Neural cell (in vitro differentiated cells): Measurements from ENCODE around the gene VENTX.

Source experiments
- CTCF ChIP-seq: fragments of 450-650 bp; IDR thresholded peaks from 2 replicates; pipeline ENCODE4 v1.5.1; 2014; ENCODE audit warnings: antibody characterized with exemption, mild to moderate bottlenecking, moderate library complexity; ENCODE audit not compliant: poor library complexity, severe bottlenecking
- EP300 ChIP-seq: fragments of 450-650 bp; conservative IDR thresholded peaks from 2 replicates; pipeline ENCODE4 v1.6.1; 2014; ENCODE audit warnings: antibody characterized with exemption, mild to moderate bottlenecking, moderate library complexity; ENCODE audit not compliant: poor library complexity, severe bottlenecking
- RAD21 ChIP-seq: fragments of 450-650 bp; conservative IDR thresholded peaks from 2 replicates; pipeline ENCODE4 v1.6.1; 2014; ENCODE audit warnings: antibody characterized with exemption, mild to moderate bottlenecking, moderate library complexity

DNA sequence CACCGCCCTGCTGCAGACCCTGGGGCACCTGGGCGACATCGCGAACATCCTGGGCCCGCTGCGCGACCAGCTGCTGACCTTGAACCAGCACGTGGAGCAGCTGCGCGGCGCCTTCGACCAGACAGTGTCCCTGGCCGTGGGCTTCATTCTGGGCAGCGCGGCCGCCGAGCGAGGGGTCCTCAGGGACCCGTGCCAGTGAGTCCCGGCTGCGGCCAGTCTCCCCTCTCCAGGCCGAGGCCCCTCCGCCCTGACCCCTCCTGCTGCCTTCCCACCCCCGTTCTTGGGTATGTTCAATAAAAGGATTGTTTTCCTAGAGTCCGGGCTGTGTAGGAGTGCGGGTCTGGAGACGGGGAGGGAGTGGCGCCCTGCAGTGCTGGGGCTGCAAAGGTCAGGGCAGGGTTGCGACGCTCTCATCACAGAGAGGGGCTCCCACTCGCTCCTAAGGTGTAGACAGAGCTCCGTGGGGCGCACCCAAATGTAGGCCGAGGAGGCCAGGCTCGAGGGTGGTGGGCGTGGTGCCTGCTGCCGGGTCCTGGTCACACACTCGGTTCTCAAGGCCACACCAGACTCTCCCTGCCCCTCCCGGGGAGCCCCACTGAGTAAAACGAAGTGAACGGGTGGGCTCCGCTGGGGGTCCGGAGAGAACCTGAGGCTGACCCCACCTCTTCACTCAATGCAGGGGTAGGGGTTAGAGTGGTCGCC lies 6.3 kb upstream of the VENTX start:
- TF ChIP-seq RAD21 (no peak), CTCF (no peak), EP300 (no peak)
